Choroid plexus epithelial cell (primary cell): ENCODE results near the gene LEFTY1.

Experiments
- DNase-seq: peaks from one replicate; pipeline ENCODE4 v3.0.0-alpha.2; 2010; ENCODE audit warnings: low read depth
- H3K4me3 ChIP-seq: 2 replicates; pipeline ENCODE4 v1.5.1; 2011; ENCODE audit warnings: low read depth, mild to moderate bottlenecking, control low read depth, low read length, moderate library complexity
- TF ChIP-seq, protein P1 (sequence below): conservative IDR thresholded peaks from 2 replicates; pipeline ENCODE4 v1.5.1; 2011; ENCODE audit warnings: low read depth, mild to moderate bottlenecking, control low read depth, inconsistent platforms, low read length, moderate library complexity

LEFTY1 gene

DNA sequence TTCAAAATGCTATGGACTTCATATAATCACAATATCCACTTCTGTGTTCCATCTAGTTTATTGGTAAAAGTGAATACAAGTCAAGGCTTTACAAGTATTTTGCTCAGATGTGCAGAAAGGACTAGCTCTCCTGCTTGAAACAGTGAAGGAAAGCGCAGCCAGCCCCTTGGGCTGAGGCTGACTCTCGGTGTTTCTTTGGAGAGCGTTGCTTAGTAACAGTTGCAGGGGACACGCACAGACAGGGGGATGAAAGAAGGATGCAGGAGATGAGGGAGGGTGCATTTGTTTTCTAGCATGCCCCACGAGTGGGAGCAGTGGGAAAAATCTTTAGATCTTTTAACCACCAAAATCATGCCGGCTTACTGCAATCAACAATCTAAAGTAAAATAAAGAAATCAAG, 26.0 kb upstream of the LEFTY1 start:
- H3K4me3 ChIP-seq = no peak overlapping the region
- DNase-seq = no peak
- TF ChIP-seq, protein P1, sequence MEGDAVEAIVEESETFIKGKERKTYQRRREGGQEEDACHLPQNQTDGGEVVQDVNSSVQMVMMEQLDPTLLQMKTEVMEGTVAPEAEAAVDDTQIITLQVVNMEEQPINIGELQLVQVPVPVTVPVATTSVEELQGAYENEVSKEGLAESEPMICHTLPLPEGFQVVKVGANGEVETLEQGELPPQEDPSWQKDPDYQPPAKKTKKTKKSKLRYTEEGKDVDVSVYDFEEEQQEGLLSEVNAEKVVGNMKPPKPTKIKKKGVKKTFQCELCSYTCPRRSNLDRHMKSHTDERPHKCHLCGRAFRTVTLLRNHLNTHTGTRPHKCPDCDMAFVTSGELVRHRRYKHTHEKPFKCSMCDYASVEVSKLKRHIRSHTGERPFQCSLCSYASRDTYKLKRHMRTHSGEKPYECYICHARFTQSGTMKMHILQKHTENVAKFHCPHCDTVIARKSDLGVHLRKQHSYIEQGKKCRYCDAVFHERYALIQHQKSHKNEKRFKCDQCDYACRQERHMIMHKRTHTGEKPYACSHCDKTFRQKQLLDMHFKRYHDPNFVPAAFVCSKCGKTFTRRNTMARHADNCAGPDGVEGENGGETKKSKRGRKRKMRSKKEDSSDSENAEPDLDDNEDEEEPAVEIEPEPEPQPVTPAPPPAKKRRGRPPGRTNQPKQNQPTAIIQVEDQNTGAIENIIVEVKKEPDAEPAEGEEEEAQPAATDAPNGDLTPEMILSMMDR = no peak

DNA sequence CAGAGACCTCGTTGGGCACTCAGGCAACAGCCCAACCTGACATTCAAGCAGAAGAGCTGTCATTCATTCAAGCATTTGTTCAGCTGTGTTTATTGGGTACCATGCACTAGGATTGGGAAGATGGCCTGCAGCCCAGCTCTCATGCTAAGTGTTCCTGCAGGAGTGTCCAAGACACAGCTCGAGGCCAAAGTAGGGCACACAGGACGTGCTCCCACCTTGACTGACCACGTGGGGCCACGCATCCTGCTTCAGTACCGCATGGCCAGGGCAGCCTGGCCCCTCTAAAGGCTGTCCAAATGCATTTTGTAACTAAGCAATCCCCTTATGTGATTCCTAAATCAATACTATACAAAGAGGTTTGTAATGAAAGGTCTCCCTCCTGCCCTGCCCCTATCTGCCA, 25.4 kb upstream of the LEFTY1 start:
- TF ChIP-seq, protein P1 = no peak
- DNase-seq = no peak
- no peak overlapping the region for H3K4me3 ChIP-seq

DNA sequence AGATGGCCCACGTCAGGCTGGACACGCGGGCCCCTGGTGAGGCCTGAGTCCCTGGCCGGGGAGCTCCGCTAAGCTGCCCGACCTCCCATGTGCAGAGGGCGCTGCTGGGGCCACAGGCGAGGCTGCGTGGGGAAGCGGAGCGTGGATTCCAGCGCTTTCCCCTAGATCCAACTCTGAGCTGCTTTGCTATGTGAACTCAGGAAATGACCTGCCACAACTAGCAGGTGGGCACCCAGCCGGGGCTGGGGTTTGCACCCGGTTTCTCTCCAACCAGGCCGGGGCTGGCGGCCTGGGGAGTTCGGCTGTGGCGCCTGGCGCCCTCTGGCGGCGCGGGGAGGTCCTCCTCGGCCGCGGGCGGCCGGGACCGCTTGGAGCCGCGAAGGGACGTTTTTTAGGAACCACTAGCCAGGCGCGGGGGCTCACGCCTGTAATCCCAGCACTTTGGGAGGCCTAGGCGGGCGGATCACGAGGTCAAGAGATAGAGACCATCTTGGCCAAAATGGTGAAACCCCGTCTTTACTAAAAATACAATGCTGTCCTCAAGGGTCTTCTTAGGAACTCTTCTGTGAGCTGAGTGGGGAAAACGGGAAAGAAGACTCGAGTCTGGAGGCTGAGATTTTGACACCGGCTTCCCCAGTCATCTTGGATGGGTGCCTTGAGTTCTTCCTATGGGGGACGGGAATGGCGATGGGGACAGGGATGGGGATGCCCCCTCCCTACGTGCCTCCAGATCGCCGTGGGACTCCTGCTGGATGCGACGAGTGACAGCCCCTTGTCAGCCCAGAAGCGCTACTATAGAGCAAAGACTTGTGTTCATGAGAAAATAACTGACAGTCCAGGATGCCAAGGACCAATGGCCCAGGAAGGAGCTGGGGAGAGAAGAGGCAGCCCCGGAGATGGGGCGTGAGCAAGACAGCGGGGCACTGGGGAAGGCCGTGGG, 22.5 kb upstream of the LEFTY1 start:
- peak overlapping the region; percentile 3 for H3K4me3 ChIP-seq
- DNase-seq = peak; percentile 40
- TF ChIP-seq, protein P1 = peak; percentile 63

DNA sequence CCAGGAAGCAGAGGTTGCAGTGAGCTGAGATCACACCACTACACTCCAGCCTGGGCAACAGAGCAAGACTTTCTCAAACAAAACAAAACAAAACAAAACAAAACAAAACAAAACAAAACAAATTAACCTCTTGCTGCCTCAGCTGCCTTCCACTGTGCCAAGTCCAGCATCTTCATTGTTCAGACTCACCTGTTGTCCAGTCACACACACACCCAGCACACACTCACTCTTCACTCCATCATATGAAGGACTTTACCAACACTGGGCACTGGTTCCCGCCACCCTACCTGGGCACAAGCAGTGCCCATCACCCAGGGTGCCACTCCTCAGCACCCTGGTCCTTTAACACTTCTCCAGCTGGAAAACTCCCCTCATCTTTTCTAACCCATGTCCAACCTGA, 20.5 kb upstream of the LEFTY1 start:
- TF ChIP-seq, protein P1 = no peak
- DNase-seq = no peak
- no peak overlapping the region for H3K4me3 ChIP-seq

DNA sequence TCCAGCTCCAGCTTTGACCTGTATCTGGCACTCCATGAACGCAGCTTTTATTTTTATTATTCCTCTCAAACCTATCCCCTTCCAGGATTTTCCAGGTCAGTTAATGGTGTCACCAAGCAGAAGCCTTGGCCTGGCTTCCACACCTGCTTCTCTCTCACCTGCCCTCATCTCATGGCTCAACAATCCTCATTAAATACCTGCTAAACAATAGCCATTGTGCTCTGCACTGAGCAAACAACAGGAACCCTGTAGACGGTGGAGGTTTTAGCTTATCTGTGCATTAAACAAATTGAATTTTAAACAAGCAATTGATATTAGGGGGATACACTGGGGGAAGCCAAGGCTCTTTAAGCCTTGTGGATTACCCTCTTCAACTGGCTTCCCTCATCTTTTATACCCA, 19.8 kb upstream of the LEFTY1 start:
- H3K4me3 ChIP-seq = no peak overlapping the region
- no peak for DNase-seq
- TF ChIP-seq, protein P1 = no peak

DNA sequence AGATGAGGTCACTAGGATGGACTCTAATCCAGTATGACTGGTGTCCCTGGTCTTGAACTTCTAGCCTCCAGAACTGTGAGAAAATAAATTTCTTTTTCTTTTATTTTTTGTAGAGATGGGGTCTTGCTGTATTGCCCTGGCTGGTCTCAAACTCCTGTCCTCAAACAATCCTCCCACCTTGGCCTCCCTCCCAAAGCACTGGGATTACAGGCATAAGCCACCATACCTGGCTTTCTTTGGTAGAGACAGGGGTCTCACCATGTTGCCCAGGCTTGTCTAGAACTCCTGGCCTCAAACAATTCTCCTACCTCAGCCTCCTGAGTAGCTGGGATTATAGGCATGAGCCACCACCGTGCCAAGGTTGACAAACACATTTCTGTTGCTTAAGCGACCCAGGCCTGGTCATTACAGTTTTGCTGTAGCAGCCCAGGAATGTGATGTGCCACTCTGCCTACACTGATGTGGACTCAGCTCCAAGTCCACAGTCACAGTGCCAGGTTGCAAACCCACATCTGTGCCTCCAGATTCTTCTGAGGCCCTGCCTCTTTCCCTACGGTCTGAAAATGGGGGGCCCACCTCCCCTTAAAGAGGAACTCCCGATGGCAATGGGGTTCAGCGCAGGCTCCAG, 19.2 kb upstream of the LEFTY1 start:
- TF ChIP-seq, protein P1 = no peak
- DNase-seq = no peak
- no peak overlapping the region for H3K4me3 ChIP-seq
